DND-41 (cell line): ENCODE measurements around the gene POLE4.

Experiments
- EZH2 ChIP-seq: IDR thresholded peaks from 3 replicates; pipeline ENCODE4 v1.6.1; 2012; ENCODE audit warnings: borderline replicate concordance, low read depth, mild to moderate bottlenecking, moderate library complexity, low read length, inconsistent platforms; ENCODE audit not compliant: severe bottlenecking
- TF ChIP-seq, protein P1 (sequence below): IDR thresholded peaks from 2 replicates; pipeline ENCODE4 v1.5.1; 2012; ENCODE audit warnings: borderline replicate concordance, low read length, moderate library complexity, mild to moderate bottlenecking; ENCODE audit not compliant: poor library complexity, severe bottlenecking; ENCODE audit errors: extremely low read depth

DNA sequence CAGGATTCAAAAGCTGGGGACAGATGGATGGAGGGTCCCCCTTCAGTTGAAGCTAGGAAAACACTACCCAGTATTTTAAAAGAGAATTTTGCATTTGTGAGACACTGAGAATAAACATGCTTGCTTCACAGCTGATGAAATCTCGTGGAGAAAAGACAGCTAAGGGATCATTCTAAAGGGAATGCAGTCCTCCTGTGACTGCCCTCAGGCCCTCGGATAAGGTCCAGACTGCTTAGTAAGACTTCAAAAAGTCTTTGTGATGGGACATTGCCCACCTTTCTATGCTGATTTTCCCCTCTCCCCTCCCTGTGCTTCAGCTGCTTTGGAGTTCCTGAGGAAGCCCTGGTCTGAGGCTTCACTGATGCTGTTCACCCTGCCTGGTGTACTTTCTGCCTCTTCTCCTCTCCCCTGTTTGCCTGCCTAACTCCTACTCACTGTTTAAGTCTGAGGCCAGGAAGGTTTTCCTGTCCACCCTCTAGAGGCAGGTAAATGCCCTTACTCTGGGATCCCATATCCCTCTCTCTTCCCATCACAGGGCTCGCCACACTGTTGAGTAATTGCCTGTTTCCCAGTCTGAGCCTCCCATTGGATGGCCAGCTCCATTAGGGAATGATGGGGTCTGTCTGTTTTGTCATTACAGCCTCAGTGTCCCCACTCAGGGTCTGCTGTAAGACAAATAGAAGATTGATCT lies 26.6 kb downstream of the POLE4 start:
- TF ChIP-seq, protein P1, sequence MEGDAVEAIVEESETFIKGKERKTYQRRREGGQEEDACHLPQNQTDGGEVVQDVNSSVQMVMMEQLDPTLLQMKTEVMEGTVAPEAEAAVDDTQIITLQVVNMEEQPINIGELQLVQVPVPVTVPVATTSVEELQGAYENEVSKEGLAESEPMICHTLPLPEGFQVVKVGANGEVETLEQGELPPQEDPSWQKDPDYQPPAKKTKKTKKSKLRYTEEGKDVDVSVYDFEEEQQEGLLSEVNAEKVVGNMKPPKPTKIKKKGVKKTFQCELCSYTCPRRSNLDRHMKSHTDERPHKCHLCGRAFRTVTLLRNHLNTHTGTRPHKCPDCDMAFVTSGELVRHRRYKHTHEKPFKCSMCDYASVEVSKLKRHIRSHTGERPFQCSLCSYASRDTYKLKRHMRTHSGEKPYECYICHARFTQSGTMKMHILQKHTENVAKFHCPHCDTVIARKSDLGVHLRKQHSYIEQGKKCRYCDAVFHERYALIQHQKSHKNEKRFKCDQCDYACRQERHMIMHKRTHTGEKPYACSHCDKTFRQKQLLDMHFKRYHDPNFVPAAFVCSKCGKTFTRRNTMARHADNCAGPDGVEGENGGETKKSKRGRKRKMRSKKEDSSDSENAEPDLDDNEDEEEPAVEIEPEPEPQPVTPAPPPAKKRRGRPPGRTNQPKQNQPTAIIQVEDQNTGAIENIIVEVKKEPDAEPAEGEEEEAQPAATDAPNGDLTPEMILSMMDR, result no peak
- TF ChIP-seq EZH2, result no peak
